Activated CD8-positive, alpha-beta memory T cell treated with anti-CD3 and anti-CD28 coated beads for 36 hours (primary cell): ENCODE data around the gene PRKCA. TPM values are rescaled to one million over a fixed set of nuclear protein-coding genes. Genes with fewer than 3 reads are reported as not detected.
"Not testable (repeated sequence)": the region's sequence is repeated elsewhere in the genome, so short reads cannot be mapped to it uniquely, and the experiment has no call there.

Source experiments
- CTCF ChIA-PET: fragments of 350-600 bp; sonication (Branson Sonifier 250); formaldehyde crosslinking; loops from one replicate; lab custom pipeline; 2021; ENCODE audit warnings: antibody characterized with exemption; lab: Charles Lee
- POLR2A ChIA-PET: fragments of 350-600 bp; sonication (Branson Sonifier 250); formaldehyde crosslinking; loops from one replicate; lab custom pipeline; 2021; ENCODE audit warnings: antibody characterized with exemption; lab: Charles Lee
- total RNA-seq, 2 experiments: library from RNA; stranded (reverse); gene quantifications; one replicate each; pipeline ENCODE4 v1.2.3, GENCODE V29; 2021

The PRKCA gene
- total RNA-seq, 2 experiments from 2014 or later: 70.3 to 73.4 TPM

GRCh38 chr17:66342263-66342662 lies 39.9 kb downstream of the PRKCA start:
- CTCF ChIA-PET, POLR2A ChIA-PET: not testable (repeated sequence)

GRCh38 chr17:66343531-66344078 lies 41.2 kb downstream of the PRKCA start:
- ChIA-PET CTCF (no interaction called here), POLR2A (no interaction called here)

- POLR2A ChIA-PET: no interaction called here
- CTCF ChIA-PET: no interaction called here
Measured at GRCh38 chr17:66344473-66344872, 42.1 kb downstream of the PRKCA start.

- ChIA-PET CTCF (no interaction called here), POLR2A (interaction anchor here (0.6 kb wide), 1 partner anchor 51 kb away, joined by 7 read pairs; no protein-coding TSS in a partner anchor)
Measured at GRCh38 chr17:66345264-66345663, 42.9 kb downstream of the PRKCA start.

GRCh38 chr17:66345949-66346638 lies 43.7 kb downstream of the PRKCA start:
- POLR2A ChIA-PET: not testable (repeated sequence)
- CTCF ChIA-PET: interaction anchor here (0.7 kb wide), 1 partner anchor 102 kb away, joined by 4 read pairs; no protein-coding TSS in a partner anchor

- POLR2A ChIA-PET: no interaction called here
Measured at GRCh38 chr17:66347661-66348514, 45.5 kb downstream of the PRKCA start.

DNA sequence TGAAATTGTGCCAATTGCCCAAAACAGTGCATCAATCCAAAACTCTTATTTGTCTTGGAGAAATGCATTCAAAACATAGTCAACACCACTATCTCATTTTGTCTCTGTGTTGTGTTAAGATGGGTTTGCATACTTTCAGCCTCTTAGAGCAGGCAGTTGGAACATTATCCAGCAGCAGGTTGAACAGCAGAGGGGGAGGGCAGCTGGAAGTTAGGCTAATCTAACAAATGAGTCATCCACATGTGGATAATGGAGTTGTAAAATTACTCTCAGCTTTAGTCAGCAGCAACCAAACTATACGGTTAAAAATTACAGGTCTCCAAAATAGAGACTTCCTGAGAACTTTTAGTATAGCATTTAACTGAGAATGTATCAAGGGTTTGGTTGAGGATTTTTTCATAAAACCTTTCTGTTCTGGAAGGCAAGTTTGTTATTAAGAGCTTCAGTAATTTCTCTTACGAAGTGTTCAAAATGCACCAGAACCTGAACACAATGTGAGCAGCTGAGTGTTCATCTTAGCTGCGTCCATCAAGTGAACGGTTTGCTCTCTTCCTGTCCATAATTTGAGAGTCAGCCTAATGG lies 46.3 kb downstream of the PRKCA start:
- POLR2A ChIA-PET: no interaction called here

More at GRCh38 chr17:66347661-66348514, 45.5 kb downstream of the PRKCA start:
- CTCF ChIA-PET: interaction anchor here (0.6 kb wide), 1 partner anchor 47 kb away, joined by 3 read pairs; no protein-coding TSS in a partner anchor

GRCh38 chr17:66349521-66350254 lies 47.3 kb downstream of the PRKCA start:
- ChIA-PET CTCF (no interaction called here), POLR2A (no interaction called here)

More for the DNA sequence above, 46.3 kb downstream of the PRKCA start:
- CTCF ChIA-PET: no interaction called here

DNA sequence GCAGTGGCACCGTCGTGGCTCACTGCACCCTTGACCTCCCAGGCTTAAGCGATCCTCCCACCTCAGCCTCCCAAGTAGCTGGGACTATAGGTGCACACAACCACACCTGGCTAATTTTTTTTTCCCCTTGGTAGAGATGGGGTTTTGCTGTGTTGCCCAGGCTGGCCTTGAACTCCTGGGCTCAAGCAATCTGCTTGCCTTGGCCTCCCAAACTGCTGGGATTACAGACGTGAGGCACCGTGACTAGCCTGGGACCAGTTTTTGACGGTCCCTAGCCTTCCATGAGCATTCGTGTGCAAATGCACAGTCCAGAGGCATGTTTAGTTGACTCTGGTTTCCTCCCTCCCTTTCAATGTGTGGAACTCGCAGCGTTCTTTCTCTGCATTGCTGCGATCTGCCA lies 48.2 kb downstream of the PRKCA start:
- CTCF ChIA-PET, POLR2A ChIA-PET: not testable (repeated sequence)

DNA sequence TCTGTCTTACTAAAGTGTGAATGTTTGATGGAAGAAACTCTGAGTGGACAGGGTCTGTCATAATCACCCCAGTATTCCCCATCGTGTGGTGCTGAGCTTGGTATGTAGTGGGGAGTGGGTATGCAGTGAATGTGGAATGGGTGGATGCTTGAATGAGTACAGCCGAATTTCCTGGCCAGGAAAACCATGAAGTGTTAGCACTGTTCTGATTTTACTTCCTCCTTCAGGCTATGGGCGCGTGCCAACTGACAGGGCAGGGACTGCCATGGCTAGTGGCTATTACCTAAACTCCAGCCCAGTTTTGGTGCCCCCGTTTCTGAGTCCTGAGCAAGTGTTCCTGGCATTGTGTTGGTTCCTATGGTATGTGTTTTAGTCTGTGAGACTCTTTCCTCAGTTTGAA lies 48.6 kb downstream of the PRKCA start:
- CTCF ChIA-PET: no interaction called here
- POLR2A ChIA-PET: no interaction called here

DNA sequence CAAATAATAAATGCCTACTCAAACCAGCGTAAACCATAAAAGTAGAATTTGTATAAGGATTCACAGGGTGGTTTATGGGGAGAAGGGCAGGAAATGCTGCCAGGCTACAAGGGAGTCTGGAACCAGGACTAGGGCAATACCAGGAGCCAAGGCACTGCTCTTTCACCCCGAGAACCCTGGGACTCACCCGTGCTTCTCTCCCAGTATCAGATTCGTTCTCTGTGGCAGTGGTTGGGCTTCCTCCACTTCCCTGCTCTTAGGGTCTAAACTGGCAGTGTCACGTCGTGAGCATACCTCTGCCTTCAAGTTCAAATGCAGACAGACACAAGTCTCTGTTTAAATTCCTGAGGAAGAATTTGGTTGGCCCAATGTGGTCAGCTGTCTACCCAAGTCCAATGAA lies 49.3 kb downstream of the PRKCA start:
- CTCF ChIA-PET: no interaction called here
- POLR2A ChIA-PET: no interaction called here

GRCh38 chr17:66353937-66354401 lies 51.6 kb downstream of the PRKCA start:
- POLR2A ChIA-PET: no interaction called here
- CTCF ChIA-PET: interaction anchor here (1.5 kb wide), 1 partner anchor 46 kb away, joined by 3 read pairs; no protein-coding TSS in a partner anchor

DNA sequence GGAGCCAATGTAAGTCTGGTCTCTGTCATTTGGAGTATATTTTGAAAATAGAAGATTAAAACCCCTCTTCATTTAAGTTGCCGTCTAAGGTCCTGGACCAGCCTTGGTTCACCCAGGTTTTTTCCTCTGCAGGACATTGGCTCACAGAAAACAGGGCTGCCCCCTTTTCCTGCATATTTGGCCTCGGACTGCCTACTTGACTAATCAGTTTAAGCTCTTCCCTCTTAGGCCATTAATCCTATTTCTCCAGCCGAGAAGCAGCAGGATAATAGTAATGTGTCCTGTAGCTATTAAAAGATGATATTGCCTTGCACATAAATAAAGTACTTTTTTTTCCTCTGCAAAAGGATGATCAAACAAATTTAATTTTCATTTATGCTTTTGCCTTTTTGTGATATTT lies 52.1 kb downstream of the PRKCA start:
- ChIA-PET CTCF (interaction anchor here (1.5 kb wide), 1 partner anchor 45 kb away, joined by 3 read pairs; no protein-coding TSS in a partner anchor), POLR2A (no interaction called here)

GRCh38 chr17:66354981-66355380 lies 52.6 kb downstream of the PRKCA start:
- ChIA-PET CTCF (interaction anchor here (1.5 kb wide), 1 partner anchor 45 kb away, joined by 3 read pairs; no protein-coding TSS in a partner anchor), POLR2A (no interaction called here)

GRCh38 chr17:66355510-66355909 lies 53.1 kb downstream of the PRKCA start:
- POLR2A ChIA-PET: no interaction called here
- CTCF ChIA-PET: no interaction called here

DNA sequence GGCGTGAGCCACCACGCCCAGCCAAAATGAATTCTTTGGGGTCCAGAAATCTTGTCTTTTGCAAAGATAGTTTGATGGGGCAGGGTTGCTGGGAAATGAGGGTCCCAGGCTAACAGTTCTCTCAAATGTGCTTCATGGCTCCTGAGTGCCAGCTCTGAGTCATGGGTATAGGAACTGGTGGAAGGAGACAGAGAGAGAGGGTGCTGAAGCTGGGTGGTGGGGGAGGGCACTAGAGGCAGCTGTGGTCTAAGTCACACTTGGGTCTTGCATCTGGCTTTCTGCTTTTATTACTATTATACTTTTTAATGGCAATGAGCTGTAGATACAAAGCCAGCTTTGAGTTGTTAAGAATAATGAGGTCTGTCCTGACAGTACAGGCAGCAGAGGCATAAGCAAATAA lies 54.6 kb downstream of the PRKCA start:
- POLR2A ChIA-PET: no interaction called here
- CTCF ChIA-PET: no interaction called here

- POLR2A ChIA-PET: no interaction called here
- CTCF ChIA-PET: no interaction called here
Measured at GRCh38 chr17:66359351-66359750, 56.9 kb downstream of the PRKCA start.

DNA sequence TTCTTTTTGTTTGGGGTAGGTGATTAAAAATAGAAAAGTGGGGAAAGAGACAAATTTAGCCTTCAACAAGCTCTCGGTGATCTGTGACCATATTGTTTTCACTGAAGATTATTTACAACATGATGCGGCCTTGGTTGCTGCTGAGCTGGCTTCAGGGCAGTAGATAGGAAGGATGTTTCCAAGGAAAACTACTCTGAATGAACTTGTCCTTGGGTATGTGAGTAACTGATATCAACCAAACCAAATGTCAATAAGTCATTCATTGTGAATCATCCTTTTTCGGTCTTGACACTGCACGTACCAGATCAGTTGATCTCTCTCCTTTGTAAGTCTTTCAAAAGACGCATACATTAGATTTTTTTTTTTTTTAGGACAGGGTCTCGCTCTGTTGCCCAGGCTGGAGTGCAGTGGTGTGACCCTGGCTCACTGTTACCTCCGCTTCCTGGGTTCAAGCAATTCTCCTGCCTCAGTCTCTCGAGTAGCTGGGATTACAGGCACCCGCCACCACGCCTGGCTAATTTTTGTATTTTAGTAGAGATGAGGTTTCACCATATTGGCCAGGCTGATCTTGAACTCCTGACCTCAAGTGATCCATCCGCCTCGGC lies 58.6 kb downstream of the PRKCA start:
- POLR2A ChIA-PET, CTCF ChIA-PET: not testable (repeated sequence)

DNA sequence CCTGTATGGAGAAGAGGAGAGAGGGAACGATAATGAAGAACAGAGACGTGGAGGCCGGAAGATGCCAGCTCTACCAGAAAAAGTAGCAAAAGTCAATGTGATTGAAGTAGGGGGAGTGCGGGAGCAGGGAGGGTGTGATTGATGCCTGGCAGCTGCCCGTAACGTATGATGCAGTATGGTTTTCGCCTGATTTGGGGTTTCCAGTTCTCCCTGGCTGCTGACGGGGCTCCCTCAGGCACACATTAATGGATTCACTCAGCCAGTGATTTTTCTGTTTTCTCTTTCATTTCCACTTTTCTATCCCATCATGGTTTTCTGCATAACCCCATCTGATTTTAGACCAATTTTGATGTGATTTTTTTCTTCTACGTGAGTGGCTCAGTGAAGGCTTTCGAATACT lies 62.1 kb downstream of the PRKCA start:
- POLR2A ChIA-PET: no interaction called here
- CTCF ChIA-PET: no interaction called here
